Heart left ventricle (tissue), 13 donors: ENCODE data around the gene RTP3.

Experiments used
- CTCF ChIP-seq, 12 donors: fragments of 200-600 bp; sonication (generic) in 4 of 12; IDR thresholded peaks; one replicate each; pipeline versions ENCODE4 v1.5.0 to v1.8.0; 2018 to 2022; ENCODE audit warnings: antibody characterized with exemption in 12 of 12, mild to moderate bottlenecking in 5 of 12
- POLR2A ChIP-seq, 2 donors: fragments of 450-650 bp; IDR thresholded peaks; one replicate each; pipeline ENCODE4 v1.6.1; 2017; ENCODE audit warnings: antibody characterized with exemption in 2 of 2, mild to moderate bottlenecking in 2 of 2, moderate library complexity in 2 of 2
- donor health status: ischemic (EF 13 %, LVEDD 7.1; RV severe dilation, severe dysfunction).
- donor health status: DM: no; HTN: yes; CAD: no.
- donor health status: DM: no; HTN: no; CAD: no.
- donor health status: ischemic (EF 25% LVEDD 6.9; RV normal size, moderate dysfunction).
- donor health status: ischemic (EF 25% LVEDD 5.7; RV mildly dilated, moderate dysfunction).
- donor health status: ischemic (EF 35%, LVEDD 5.7; RV mildly dilated, moderate dysfunction).
- donor health status: nonischemic (EF 11% LVEDD 7.7; RV severe dilation, severe dysfunction).
- donor health status: DM: yes; HTN: yes; CAD: no.
- donor health status: PGD.
- donor health status: ischemic (EF 29% LVEDD 5.4; RV normal size, mild dysfunction).
- donor health status: nonischemic (EF 23%, LVEDD 6.1; RV moderate dilation, normal function).

GRCh38 chr3:46536758-46537157 is 39.0 kb downstream of the RTP3 start:
- TF ChIP-seq POLR2A (IDR thresholded peaks at IDR 0.05): no peak
- no peak for TF ChIP-seq CTCF (IDR thresholded peaks at IDR 0.05)
